ENCODE data around the gene FOSL2.

FOSL2 gene

DNA sequence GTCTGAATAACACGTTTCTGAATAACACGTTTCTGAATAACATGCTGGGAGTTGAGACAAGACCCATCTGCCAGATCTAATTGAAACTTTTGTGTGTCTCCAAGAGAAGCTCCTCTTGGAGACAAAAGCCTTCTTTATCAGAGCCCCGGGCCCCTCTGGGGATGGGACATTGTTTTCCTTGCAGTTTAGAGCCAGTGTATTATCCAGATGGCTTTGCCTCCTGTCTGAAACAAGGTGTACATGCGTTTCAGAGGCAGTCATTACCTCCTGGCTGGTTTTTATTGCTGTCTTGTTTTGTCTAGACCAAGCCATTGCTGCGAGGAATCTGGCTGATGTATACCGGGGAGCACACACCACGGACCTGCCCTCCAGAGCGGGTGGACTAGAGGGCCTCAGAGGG, 7.8 kb downstream of the FOSL2 start:
- no peak overlapping the region for H3K4me3 ChIP-seq (ENCODE audit: low read depth, low read length)
- no peaks in the 10 kb centered on the region for H3K9me3 ChIP-seq (ENCODE audit: control insufficient read depth, insufficient read depth, low read depth, low read length)
- peaks cover 0 to 18% of the 10 kb centered on the region in 2 experiments; a peak in 1 of 3 replicates for H3K36me3 ChIP-seq (ENCODE audit: control insufficient read depth in 2 of 2, insufficient read depth in 1 of 2, low read length in 2 of 2)
- H3K27ac ChIP-seq (ENCODE audit: extremely low read depth, low read depth, low read length) = peak overlapping the region; percentile 63
- TF ChIP-seq FEZF1 (tag by site-specific recombination; IDR thresholded peaks at IDR 0.05) = no peak
- TF ChIP-seq ZNF10 (tag by site-specific recombination; IDR thresholded peaks at IDR 0.05) = no peak
- peak; percentile 66 for TF ChIP-seq ZBTB20 (tag by site-specific recombination; IDR thresholded peaks at IDR 0.05)
- TF ChIP-seq GLIS1 (tag by site-specific recombination; IDR thresholded peaks at IDR 0.05) = peak; percentile 62; the same call in 1 of the 2 replicates
- no peak for TF ChIP-seq ZNF169 (tag by site-specific recombination; IDR thresholded peaks at IDR 0.05)
- TF ChIP-seq ZNF624 (tag by site-specific recombination; IDR thresholded peaks at IDR 0.05) = no peak
- CTCF ChIA-PET = interaction anchor here (0.6 to 2.5 kb wide), 4 partner anchors 52 to 697 kb away, joined by 3 to 6 read pairs (median 3); no protein-coding TSS in a partner anchor
- POLR2A ChIA-PET = no interaction called here
- H3K4me1 ChIP-seq (ENCODE audit: control insufficient read depth, insufficient read depth, low read length) = peaks cover 22% of the 10 kb centered on the region

DNA sequence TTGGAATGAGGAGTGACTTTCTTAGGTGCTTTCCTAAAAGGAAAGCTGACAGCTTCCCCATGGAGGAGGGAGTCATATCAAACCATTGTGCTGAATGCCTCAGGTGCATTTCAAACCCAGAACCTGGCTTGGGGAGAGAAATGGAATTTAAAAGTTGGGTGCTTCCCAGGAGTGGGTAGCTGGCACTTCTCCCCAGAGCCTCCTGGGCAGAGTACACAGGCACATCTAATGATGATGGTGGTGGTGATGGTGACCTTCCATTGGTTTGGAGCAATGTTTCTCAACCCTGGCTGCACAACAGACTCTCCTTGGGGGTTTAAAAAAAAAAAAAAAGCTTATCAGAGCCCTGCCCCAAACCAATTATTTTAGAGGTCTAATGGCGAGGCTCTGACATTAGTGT, 8.3 kb downstream of the FOSL2 start:
- no peaks in the 10 kb centered on the region for H3K9me3 ChIP-seq (ENCODE audit: control insufficient read depth, insufficient read depth, low read depth, low read length)
- H3K27ac ChIP-seq (ENCODE audit: extremely low read depth, low read depth, low read length) = peak overlapping the region; percentile 63; the same call in 1 of the 2 replicates
- POLR2A ChIA-PET = interaction anchor here (0.6 kb wide), 1 partner anchor 9 kb away, joined by 5 read pairs; no protein-coding TSS in a partner anchor
- CTCF ChIA-PET = interaction anchor here (0.6 to 2.5 kb wide), 7 partner anchors 52 to 1079 kb away, joined by 3 to 9 read pairs (median 3); no protein-coding TSS in a partner anchor
- TF ChIP-seq KLF9 (tag by site-specific recombination; IDR thresholded peaks at IDR 0.05; ENCODE audit: low read depth) (no peak), ZNF791 (tag by site-specific recombination; IDR thresholded peaks at IDR 0.05) (no peak), OSR2 (tag by site-specific recombination; IDR thresholded peaks at IDR 0.05) (no peak)
- no peak overlapping the region for H3K4me3 ChIP-seq (ENCODE audit: low read depth, low read length)
- peaks cover 3 to 23% of the 10 kb centered on the region in 2 experiments; a peak in 2 of 3 replicates for H3K36me3 ChIP-seq (ENCODE audit: control insufficient read depth in 2 of 2, insufficient read depth in 1 of 2, low read length in 2 of 2)
- H3K4me1 ChIP-seq (ENCODE audit: control insufficient read depth, insufficient read depth, low read length) = peaks cover 21% of the 10 kb centered on the region

- no peaks in the 10 kb centered on the region for H3K9me3 ChIP-seq (ENCODE audit: control insufficient read depth, insufficient read depth, low read depth, low read length)
- ChIA-PET CTCF (interaction anchor here (0.6 to 2.5 kb wide), 6 partner anchors 51 to 1079 kb away, joined by 3 to 9 read pairs (median 3); no protein-coding TSS in a partner anchor), POLR2A (interaction anchor here (0.6 kb wide), 1 partner anchor 10 kb away, joined by 5 read pairs; no protein-coding TSS in a partner anchor)
- peaks cover 16% of the 10 kb centered on the region for H3K4me1 ChIP-seq (ENCODE audit: control insufficient read depth, insufficient read depth, low read length)
- H3K27ac ChIP-seq (ENCODE audit: extremely low read depth, low read depth, low read length) = no peak overlapping the region; the same call in 1 of the 2 replicates
- TF ChIP-seq ZNF776 (tag by site-specific recombination; IDR thresholded peaks at IDR 0.05; ENCODE audit: borderline replicate concordance) (no peak), ZNF664 (tag by site-specific recombination; IDR thresholded peaks at IDR 0.05) (0 out of 2 replicates have a peak, but pooled peaks have one; percentile 20)
- no peak overlapping the region for H3K4me3 ChIP-seq (ENCODE audit: low read depth, low read length)
- peaks cover 5 to 26% of the 10 kb centered on the region in 2 experiments; a peak in 2 of 3 replicates for H3K36me3 ChIP-seq (ENCODE audit: control insufficient read depth in 2 of 2, insufficient read depth in 1 of 2, low read length in 2 of 2)
Observed at GRCh38 chr2:28401411-28401810, 8.8 kb downstream of the FOSL2 start.

DNA sequence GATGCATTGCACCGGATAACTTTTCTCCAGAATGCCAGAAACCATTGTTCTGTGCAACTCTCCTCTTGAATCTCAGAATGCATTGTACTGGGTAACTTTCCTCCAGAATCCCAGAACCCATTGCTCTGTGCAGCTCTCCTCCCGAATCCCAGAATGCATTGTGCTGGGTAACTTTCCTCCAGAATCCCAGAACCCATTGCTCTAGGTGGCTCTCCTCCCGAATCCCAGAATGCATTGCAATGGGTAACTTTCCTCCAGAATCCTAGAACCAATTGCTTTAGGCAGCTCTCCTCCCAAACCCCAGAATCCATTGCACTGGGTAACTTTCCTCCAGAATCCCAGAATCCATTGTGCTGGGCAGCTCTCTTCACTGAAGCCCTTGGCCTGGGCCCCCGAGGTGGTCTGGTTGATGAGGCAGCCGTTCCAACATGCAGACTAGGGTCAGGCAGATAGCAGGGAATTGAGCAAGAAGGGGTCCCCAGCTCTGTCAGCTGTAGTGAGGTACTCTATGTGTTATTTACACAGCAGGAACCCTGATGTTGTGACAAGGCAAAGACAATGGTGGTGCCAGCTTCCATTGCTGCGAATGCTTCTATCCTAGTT, 9.4 kb downstream of the FOSL2 start:
- no peak overlapping the region for H3K4me3 ChIP-seq (ENCODE audit: low read depth, low read length)
- H3K36me3 ChIP-seq (ENCODE audit: control insufficient read depth in 2 of 2, insufficient read depth in 1 of 2, low read length in 2 of 2) = peaks cover 5 to 33% of the 10 kb centered on the region in 2 experiments; a peak in 2 of 3 replicates
- H3K27ac ChIP-seq (ENCODE audit: extremely low read depth, low read depth, low read length) = no peak overlapping the region
- H3K4me1 ChIP-seq (ENCODE audit: control insufficient read depth, insufficient read depth, low read length) = peaks cover 14% of the 10 kb centered on the region
- H3K9me3 ChIP-seq (ENCODE audit: control insufficient read depth, insufficient read depth, low read depth, low read length) = no peaks in the 10 kb centered on the region
- ChIA-PET POLR2A (no interaction called here), CTCF (interaction anchor here (0.5 to 2.5 kb wide), 3 partner anchors 51 to 697 kb away, joined by 3 to 6 read pairs (median 4); no protein-coding TSS in a partner anchor)
- TF ChIP-seq ZNF76 (tag by site-specific recombination; IDR thresholded peaks at IDR 0.05; ENCODE audit: borderline replicate concordance, low read depth) = peak; percentile 62
- no peak for TF ChIP-seq KLF7 (tag by site-specific recombination; IDR thresholded peaks at IDR 0.05; ENCODE audit: borderline replicate concordance)
- TF ChIP-seq ZNF248 (tag by site-specific recombination; IDR thresholded peaks at IDR 0.05) = no peak
- TF ChIP-seq ZIC2 (tag by site-specific recombination; IDR thresholded peaks at IDR 0.05) = no peak
- TF ChIP-seq SP2 (tag by site-specific recombination; IDR thresholded peaks at IDR 0.05) = no peak

Data from HEK293 (cell line).